GM21723 (cell line): ENCODE measurements around the gene KRT73.

Experiments
- ATAC-seq: cut with Tn5 transposase; IDR thresholded peaks from one replicate; pipeline ENCODE4 v1.9.1; 2021; ENCODE audit warnings: mild to moderate bottlenecking, moderate library complexity; ENCODE audit not compliant: unreplicated experiment

The KRT73 gene

GRCh38 chr12:52627395-52628110 is 9.2 kb upstream of the KRT73 start:
- no peak for ATAC-seq

GRCh38 chr12:52622349-52622748 is 4.0 kb upstream of the KRT73 start:
- ATAC-seq: no peak

- no peak for ATAC-seq
Measured at GRCh38 chr12:52618866-52619265, 507 bp upstream of the KRT73 start.

- no peak for ATAC-seq
Measured at GRCh38 chr12:52617403-52617785, 965 bp downstream of the KRT73 start.

- ATAC-seq: no peak
Measured at GRCh38 chr12:52616680-52617402, 1.5 kb downstream of the KRT73 start.

- ATAC-seq: no peak
Measured at GRCh38 chr12:52615912-52616311, 2.4 kb downstream of the KRT73 start.

GRCh38 chr12:52615208-52615868 is 3.0 kb downstream of the KRT73 start:
- no peak for ATAC-seq

GRCh38 chr12:52614381-52615207 is 3.8 kb downstream of the KRT73 start:
- ATAC-seq: no peak

GRCh38 chr12:52613384-52614030 is 4.9 kb downstream of the KRT73 start:
- ATAC-seq: no peak

GRCh38 chr12:52612431-52613383 is 5.7 kb downstream of the KRT73 start:
- no peak for ATAC-seq

- ATAC-seq: no peak
Measured at GRCh38 chr12:52611080-52611468, 7.3 kb downstream of the KRT73 start.

GRCh38 chr12:52608826-52609630 is 9.3 kb downstream of the KRT73 start:
- ATAC-seq: no peak

GRCh38 chr12:52608161-52608560 is 10.2 kb downstream of the KRT73 start:
- no peak for ATAC-seq

- ATAC-seq: no peak
Measured at GRCh38 chr12:52607314-52607713, 11.0 kb downstream of the KRT73 start.

GRCh38 chr12:52606581-52607218 is 11.7 kb downstream of the KRT73 start:
- no peak for ATAC-seq

- no peak for ATAC-seq
Measured at GRCh38 chr12:52606096-52606495, 12.3 kb downstream of the KRT73 start.

GRCh38 chr12:52605542-52605941 is 12.8 kb downstream of the KRT73 start:
- no peak for ATAC-seq

- ATAC-seq: no peak
Measured at GRCh38 chr12:52604859-52605258, 13.5 kb downstream of the KRT73 start.
